SIG-M5 treated with dmso at 0.1 percent for 504 hours (cell line): ENCODE results near the gene PLD1.
A peak's percentile ranks its signal among the peaks of the same experiment; 100 is the strongest.
"Not testable (repeated sequence)": the region's sequence is repeated elsewhere in the genome, so short reads cannot be mapped to it uniquely, and the experiment has no call there.

Source experiments
- DNase-seq: peaks from one replicate; lab custom pipeline; 2025; ENCODE audit not compliant: unreplicated experiment; lab: John Stamatoyannopoulos, UW

Gene PLD1

DNA sequence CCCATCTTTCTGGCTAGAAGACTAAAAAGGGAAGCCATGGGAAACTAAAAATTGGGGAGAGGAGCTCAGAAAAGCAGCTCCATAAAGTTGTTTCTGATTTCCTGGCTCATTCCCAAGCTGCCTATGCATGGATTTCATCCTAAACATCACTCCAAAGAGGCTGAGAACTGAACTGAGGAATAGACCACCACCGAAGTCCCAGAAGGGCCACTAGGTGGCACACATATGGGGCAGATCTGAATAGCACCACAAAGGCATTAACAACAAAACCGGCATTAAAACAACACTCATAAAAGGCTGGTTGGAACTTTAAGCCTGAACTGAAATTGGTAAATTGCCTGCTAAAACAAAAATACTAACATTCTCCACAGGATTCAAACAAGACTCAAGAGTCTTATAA lies 106.3 kb downstream of the PLD1 start:
- peak; percentile 64 for DNase-seq

DNA sequence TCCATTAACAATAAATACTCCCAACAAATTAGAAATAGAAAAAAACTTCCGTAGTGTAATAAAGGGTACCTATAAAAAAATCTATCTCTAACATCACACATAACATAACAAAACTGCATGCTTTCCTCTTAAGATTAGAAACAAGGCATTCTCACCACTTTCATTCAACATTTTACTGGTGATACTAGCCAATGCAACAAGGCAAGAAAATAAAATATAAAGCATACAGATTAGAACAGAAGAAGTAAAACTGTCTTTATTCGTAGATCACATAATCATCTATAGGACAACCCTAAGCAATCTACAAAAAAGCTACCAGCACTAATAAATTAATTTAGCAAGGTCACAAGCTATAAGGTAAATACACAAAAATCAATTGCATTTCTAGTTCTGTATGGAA lies 107.1 kb downstream of the PLD1 start:
- DNase-seq: no peak

DNA sequence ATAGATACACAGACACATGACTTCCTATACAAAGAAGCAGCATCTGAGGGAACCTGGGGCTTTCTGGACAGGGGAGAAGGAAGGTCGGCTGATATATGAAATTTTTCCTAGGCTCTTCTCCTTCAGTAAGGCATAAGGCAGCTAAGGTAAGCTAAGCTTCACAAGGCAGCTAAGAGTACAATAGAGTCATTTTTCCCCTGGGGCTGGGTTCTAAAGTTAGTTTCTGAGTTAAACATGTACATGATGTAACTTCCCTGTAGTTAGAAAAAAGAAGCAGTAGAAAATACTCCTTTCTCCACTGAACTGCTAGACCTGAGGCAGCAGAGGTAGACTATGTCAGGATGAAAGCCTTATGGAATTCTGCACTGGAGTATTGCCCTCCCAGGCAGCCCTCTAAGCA lies 109.6 kb downstream of the PLD1 start:
- no peak for DNase-seq

DNA sequence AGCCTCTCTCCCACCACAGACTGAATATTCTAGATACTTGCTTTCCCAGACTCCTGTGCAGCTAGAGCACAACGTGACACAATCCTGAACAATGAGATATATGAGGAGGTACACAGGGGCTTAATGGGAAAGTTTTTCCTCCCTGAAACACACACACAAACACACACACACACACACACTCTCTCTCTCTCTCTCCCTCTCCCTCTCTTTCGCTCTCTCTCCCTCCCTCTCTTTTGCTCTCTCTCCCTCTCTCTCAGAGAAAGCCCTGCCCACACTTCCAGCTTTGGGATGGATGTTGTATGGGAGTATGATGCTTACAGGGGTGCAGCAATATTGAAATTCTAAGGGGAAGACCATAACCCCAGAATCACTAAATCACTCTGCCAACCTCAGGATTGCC lies 110.1 kb downstream of the PLD1 start:
- DNase-seq: no peak

DNA sequence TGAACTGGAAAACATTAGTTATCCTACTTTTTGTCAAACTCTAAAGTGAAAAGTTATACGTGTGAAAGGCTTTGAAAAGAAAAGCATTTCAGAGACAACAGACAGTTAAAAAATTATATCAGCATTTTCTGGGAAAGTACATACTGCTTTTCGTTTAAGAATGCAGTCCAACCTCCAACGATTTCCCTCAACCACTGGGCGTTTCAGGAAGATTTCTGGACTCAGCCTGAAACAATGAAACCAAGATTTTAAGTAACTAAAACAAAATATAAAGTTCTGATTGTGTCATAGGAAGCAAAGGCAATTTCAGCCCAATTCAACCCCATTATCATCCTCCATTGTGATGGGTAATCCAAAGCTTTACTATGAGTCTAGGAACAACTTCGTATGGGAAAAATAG lies 110.7 kb downstream of the PLD1 start:
- no peak for DNase-seq

DNA sequence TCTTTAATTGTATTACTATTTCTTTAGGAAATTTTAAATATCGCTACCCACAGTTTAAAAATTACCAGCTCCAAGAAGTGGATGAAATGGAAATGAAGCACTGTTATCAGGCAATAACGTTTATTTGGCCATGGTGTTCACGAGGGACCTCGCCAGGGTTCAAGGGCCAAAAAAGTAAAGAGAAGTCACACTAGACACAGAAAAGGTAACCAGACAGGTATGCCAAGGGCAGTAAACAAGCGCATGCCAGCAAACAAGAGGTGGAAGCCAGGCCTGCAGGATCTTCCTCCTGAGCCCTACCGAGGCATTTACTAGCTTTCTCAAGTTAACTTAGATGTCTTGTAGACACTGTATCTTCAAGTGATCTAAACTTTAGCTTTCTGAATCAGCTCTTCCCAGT lies 113.5 kb downstream of the PLD1 start:
- DNase-seq: no peak

DNA sequence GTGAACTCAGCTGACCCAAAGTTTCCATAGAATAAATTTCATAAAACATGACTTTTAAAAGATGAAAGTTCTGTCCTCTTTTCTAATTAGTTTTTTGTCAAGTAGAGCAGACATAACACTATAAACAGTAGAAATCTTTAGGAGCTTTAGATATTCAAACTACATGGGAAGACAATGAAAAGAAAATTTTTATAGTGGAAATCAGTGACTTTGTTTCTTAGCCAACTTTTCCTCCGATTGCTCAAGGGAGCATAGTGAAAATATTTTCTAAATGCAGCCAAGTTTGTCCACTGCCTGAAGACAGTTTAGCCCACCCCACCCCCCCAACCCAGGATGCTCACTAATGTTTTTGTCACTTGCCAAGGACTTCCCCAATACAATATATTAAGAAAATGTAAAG lies 114.9 kb downstream of the PLD1 start:
- DNase-seq: no peak

DNA sequence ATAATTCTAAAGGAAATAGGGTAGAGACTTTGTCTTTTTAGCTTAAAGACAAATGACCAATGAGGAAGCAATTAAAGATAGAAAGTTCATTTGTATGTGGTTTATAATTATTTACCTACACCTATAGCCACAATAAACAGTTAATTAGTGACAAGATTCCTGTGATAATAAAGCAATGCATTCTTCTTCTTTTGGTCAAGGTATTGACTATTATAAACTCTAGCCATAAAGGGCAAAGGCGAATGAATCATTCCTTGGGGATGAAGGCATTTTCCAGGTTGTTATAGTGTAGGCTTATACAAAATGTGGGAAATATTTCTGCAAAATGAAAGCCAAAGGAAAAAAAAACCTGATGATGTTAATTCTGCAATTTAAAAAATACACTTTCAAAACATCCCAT lies 115.4 kb downstream of the PLD1 start:
- DNase-seq: no peak

DNA sequence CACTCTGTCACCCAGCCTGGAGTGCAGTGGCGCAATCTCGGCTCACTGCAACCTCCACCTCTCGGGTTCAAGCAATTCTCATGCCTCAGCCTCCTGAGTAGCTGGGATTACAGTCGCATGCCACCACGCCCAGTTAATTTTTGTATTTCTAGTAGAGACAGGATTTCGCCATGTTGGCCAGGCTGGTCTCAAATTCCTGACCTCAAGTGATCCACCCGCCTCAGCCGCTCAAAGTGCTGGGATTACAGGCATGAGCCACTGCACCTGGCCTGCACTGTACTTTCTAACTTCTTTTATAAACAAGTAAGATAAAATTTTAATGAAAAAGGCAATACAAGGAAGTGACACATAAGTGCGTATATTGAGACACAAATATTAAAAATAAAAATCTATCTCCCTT lies 117.7 kb downstream of the PLD1 start:
- DNase-seq: not testable (repeated sequence)

DNA sequence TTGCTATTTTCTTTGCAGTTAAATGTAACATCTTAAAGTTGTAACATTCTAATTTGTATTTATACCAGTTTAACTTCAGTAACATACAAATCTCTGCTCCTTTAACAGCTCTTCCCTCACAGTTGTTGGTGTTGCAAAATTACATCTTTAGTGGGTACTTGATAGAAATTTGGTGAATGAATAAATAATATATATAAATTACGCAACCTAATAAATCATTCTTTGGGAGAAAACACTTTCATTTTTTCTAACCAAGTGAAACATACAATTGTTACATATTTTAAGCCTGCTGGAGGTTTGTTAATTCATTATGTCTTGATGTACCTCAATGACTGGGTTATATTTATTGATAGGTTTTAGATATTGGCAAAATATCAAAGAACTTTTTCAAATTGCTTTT lies 118.8 kb downstream of the PLD1 start:
- no peak for DNase-seq

DNA sequence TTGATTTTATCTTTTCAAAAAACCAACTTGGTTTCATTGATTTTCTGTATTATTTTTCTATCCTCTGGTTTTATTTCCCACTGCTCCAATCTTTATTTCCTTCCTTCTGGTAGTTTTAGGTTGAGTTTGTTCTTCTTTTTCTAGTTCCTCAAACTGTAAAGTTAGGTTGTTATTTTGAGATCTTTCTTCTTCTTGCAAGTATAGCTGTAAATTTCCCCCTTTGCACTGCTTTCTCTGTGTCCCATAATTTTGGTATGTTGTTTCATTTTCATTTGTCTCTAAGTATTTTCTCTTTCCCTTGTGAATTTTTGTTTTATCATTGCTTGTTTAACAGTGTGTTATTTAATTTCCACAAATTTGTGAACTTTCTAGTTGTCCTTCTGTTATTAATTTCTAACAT lies 120.0 kb downstream of the PLD1 start:
- DNase-seq: peak; percentile 66

DNA sequence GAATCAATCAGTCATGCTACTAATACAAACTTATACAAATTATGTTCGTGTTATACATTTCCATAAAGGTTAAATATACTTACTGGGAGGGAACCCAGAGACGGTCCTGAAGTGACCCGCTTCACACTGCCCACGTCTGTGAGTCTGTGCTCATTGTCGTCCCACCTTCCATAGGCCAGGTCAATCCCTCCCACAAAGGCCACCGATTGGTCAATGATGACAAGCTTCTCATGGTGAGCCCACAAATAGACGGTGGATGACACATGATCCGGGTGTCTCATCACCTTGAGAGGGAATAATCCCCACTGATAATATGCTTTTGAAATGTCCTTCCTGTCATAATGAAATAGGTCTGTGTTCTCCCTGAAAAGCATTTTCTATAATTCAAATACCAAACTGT lies 121.7 kb downstream of the PLD1 start:
- no peak for DNase-seq

DNA sequence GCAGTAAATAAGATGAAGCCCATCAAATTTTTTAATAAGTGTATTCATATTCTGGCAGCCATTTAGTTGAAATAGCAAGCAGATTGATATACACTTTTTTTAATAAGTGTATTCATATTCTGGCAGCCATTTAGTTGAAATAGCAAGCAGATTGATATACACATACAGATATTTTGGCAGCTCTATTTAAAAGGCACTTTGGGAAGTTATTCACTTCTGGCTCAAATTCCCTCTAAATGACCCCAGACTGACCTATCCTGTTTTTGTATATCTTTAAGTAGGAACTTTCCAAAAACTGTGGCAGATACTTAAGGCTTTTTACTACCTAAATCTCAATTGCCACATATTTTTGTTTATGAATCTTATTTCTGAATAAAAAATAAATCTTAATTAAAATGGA lies 122.3 kb downstream of the PLD1 start:
- no peak for DNase-seq

DNA sequence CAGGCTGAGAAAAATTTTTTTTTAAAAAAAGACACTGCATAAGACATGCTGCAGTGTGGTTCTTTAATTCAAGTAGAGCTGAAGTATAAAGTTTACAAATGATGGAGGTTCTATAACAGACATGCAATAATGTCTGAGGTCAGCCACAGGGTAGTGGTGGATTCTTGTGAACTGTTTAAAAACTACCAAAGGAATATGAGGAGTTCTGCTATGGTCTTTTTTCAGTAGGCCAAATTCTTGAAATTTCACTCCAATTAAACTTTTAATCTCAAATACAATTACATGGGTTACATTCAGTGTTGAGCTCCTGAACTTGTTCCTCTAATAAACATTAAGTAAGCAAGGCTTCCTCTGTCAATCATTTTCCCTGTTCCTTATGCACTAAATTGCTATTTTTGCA lies 122.7 kb downstream of the PLD1 start:
- DNase-seq: no peak

DNA sequence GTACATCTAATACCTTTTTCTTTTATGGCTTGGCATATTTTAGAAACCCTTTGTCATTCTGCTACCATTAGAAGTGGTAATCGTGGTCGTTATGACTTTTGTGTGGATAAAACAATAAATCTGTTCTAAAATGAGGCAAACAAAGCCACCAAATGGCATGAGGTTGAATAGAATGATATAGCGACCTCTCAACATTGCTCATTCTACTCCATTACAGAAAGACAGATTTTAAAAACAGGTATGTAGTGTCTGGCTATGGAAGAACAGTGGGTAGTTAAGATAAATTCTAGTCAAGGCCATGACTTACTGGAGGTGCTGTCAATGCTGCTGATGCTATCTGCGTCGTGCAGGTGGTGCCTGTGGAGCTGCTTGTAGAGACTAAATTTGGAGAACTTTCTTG lies 123.2 kb downstream of the PLD1 start:
- DNase-seq: no peak

DNA sequence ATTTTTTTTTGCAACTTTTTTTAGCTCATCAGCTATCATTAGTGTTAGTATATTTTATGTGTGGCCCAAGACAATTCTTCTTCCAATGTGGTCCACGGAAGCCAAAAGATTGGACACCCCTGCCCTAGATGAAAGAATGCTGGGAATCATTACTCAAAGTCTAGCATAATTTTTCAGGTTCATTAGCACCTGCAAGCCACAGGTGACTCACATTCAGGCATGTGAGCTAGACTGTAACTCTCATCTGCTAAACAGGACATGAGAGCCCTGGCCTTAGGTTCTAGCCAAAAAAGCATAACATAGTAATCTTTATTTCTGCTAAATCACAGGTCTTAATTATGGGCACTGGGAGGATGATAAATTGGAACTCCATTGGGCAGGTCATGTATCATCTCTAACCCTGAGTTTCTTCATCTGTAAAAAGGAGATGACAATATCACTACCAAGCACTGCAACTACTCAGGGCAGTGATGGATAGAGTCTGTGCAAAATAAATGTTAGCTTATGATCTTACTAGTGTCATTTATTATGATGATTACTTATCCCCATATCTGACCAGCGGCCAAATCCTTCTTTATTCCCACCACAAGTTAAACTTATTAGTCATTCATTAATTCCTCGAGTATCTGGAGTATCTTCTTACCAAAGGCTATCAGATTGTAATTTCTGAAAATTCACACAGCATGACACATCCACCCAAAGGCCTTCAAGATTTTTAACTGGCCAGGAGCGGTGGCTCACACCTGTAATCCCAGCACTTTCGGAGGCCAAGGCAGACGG lies 125.0 kb downstream of the PLD1 start:
- DNase-seq: no peak

DNA sequence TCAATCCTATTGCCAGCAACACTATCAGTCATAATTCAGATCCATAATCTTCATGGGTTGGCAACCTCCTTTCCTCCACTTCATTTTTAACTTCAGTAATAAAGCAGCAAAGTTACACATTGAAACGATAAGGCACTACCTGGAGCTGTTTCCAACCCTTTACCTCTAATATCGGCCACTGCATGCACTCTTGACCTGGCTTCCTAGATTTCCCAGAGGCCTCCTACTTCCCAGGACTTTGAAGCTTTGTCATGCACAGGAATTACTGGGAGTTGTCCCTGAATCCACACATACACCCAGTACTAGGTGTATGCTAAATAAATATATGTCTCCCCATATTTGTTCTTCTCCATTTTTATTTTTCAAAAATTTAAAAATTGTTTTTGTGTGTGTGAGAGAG lies 126.1 kb downstream of the PLD1 start:
- no peak for DNase-seq

DNA sequence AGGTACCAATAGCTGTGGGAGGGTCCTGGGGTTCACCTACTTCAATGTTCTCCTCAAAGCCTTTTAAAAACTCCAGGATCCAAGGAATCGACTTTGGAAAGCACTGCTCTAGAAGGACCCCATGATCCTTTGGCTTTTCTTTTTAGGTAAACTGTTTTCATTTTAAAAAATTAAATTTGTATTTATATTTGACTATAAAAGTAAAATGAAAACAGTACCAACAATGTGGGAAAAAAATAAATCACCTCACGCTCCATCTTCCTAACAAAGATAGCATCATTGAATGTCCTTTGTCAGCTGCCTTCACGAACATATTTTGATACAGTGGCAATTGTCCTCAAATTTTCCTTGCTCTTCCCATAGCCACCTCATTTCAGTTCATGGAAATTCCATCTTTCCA lies 127.5 kb downstream of the PLD1 start:
- no peak for DNase-seq

DNA sequence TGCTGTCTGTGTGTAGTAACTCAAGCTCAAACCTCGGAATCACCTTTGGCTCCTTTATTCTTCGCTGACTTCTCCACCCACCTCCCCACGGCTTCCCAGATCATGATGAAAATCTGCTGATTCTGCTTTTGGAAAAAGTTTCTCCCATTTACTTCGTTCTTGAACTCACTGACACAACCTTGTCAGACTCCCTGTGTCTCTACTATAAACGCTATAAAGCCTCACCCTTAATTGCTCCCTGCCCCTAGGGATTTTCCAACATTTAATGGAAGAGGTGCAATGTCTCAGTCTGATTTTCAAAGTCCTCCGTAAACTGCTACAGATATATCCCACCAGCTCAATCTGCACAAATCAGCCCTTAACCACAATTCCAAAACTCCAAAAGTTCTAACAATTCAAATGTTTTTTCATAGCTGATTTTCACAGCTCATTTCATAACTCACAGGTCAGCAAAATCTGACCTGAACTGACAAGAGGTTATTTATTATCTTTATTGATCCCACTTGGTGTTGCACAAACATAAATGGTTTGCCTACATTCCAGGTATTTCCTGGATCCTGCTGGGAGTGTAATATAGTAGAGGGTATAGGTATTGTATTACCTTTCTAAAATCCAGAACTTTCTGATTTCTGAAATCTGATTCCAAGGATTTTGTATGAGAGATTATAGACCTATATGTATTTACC lies 129.4 kb downstream of the PLD1 start:
- DNase-seq: no peak

DNA sequence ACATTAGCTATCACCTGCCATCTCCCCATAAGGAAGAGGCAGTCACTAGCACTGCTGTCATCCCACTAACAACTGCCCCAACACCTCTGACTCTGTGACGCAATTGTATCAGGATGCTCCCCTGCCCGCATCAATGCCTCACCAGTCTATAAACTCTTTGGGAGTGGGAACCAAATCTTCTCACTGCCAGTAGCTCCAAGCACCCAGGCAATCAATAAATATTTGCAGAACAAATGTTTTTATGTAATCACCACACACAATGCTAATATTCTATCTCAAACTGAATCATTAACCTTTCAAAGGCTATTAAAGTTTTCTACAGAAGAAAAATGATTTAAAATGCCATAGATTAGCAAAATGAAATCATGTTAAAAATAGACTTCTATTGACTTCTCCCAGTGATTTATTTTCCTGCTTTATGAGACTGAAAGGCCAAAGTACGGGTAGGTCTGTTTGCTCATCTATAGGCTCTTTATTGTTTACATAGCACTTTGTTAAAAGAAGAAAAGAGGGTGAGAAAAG lies 131.3 kb downstream of the PLD1 start:
- DNase-seq: no peak

DNA sequence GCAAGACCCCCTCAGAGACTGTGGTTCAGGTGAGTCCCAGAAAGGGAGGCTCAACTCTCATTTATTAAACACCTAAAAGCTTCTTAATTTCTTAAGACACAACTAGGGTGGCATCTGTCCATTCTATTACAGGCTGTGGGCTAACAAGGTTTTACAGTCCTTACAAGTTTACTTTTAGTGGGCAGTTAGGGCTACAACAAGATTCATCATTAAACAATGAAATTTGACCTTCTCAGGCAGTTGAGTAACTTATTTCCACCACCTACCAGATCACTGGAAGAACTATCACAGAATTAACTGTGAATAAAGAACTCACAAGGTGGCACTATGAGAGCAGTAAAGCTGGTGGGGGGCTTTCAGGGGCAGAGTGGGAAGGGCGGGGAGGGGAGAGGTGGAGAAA lies 132.6 kb downstream of the PLD1 start:
- DNase-seq: no peak

DNA sequence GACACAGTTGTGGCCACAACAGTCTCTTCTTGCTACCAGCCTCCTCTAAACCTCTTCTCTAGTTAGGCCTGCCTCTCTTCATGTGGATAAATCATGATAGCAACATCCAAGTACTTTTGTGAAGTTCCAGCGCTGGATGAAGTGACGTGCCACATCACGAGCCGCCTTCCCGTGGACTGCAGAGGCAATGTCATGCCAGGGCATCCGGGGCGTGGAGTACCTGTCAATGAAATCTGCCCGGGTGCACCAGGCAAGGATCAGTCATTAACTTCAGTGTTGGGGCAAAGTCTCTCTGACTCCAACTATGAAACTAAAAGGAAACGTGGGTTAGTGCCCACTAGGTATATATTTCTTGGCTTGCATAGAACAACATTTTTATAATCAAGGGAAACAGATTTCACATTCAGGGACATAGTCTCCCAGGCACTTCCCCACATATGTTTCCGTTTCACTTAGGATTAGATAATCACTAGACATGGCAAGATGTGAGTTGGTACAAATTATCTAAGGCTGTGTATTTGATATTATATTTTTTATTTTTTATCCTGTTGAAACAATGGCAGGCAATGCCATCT lies 133.6 kb downstream of the PLD1 start:
- no peak for DNase-seq
